ENCODE data around the gene ZNF469. TPM values are rescaled to one million over a fixed set of nuclear protein-coding genes. Genes with fewer than 3 reads are reported as not detected.

The ZNF469 gene
- total RNA-seq, 4 donors from 2014 or later, result 0.03 to 0.16 (median 0.07) TPM

DNA sequence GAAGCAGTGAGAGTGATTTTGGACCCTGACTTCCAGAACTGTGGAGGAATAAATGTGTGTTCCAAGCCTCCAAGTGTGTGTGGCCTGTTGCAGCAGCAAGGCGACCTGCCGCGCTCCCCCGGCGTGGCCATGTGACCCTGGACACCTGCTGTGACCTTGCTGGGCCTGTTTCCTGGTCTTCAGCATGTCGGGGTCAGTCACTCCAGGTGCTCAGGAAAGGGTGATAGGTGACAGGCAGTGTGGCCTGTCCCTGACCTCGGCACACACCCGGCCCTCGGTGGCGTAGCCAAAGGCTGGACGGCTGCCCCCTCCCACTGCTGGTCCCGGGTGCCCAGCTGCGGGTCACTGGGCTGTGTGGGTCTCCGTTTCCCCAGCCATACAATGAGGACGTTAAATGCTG lies 31.8 kb upstream of the ZNF469 start:
- in situ Hi-C loops (cut with MboI; ENCODE audit: low sequenced_read_pairs in 4 of 4), result no loop called here
- H3K9me3 ChIP-seq, result no peaks in the 10 kb centered on the region
- no peak for ATAC-seq
- H3K4me1 ChIP-seq, result no peaks in the 10 kb centered on the region
- intact Hi-C loops (cut with DNase I; ENCODE audit: low total_unique reads), result no loop called here
- no peak overlapping the region for H3K27ac ChIP-seq
- no peaks in the 10 kb centered on the region for H3K27me3 ChIP-seq
- H3K4me3 ChIP-seq, result no peak overlapping the region
- no peaks in the 10 kb centered on the region for H3K36me3 ChIP-seq
- TF ChIP-seq, protein P1, sequence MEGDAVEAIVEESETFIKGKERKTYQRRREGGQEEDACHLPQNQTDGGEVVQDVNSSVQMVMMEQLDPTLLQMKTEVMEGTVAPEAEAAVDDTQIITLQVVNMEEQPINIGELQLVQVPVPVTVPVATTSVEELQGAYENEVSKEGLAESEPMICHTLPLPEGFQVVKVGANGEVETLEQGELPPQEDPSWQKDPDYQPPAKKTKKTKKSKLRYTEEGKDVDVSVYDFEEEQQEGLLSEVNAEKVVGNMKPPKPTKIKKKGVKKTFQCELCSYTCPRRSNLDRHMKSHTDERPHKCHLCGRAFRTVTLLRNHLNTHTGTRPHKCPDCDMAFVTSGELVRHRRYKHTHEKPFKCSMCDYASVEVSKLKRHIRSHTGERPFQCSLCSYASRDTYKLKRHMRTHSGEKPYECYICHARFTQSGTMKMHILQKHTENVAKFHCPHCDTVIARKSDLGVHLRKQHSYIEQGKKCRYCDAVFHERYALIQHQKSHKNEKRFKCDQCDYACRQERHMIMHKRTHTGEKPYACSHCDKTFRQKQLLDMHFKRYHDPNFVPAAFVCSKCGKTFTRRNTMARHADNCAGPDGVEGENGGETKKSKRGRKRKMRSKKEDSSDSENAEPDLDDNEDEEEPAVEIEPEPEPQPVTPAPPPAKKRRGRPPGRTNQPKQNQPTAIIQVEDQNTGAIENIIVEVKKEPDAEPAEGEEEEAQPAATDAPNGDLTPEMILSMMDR (IDR thresholded peaks at IDR 0.05 in 4 of 5, conservative IDR thresholded peaks at IDR 0.05 in 1 of 5), result no peak
- no peak for TF ChIP-seq POLR2A (IDR thresholded peaks at IDR 0.05)
- DNase-seq, result no peak

DNA sequence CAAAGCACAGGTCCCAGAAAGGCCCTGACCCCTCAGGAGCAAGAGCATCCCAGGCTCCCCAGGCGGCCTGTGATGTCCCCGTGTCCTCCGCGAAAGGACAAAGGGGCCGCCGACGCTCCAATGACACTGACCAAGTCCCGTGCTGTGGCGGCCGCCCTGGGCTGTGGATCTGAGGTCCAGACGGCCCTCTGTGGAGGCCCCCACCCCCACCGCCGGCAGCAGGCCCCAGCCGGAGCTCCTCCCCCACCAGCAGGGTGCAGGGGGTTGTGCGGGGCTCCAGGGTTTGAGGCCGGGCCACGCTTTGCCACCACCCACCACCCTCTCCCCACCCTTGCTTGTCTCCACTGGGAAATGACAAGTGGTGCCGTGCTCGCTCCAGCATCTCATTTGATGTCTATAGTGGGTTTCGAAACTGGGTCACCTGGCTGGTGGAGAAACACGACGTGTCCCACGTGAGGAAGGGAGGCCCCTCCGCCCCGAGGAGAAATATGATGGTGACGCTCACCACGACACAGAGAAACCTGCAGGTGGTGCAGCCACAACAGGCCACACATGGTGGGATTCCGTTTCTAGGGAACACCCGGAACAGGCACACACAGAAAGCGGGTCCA lies 31.2 kb upstream of the ZNF469 start:
- DNase-seq (no peak), ATAC-seq (no peak)
- Histone ChIP-seq H3K9me3 (no peaks in the 10 kb centered on the region), H3K36me3 (no peaks in the 10 kb centered on the region), H3K27me3 (no peaks in the 10 kb centered on the region), H3K27ac (no peak overlapping the region), H3K4me3 (no peak overlapping the region), H3K4me1 (no peaks in the 10 kb centered on the region)
- in situ Hi-C loops (cut with MboI; ENCODE audit: low sequenced_read_pairs in 4 of 4) (no loop called here), intact Hi-C loops (cut with DNase I; ENCODE audit: low total_unique reads) (no loop called here)
- TF ChIP-seq, protein P1 (IDR thresholded peaks at IDR 0.05 in 4 of 5, conservative IDR thresholded peaks at IDR 0.05 in 1 of 5), result no peak
- TF ChIP-seq POLR2A (IDR thresholded peaks at IDR 0.05), result no peak

DNA sequence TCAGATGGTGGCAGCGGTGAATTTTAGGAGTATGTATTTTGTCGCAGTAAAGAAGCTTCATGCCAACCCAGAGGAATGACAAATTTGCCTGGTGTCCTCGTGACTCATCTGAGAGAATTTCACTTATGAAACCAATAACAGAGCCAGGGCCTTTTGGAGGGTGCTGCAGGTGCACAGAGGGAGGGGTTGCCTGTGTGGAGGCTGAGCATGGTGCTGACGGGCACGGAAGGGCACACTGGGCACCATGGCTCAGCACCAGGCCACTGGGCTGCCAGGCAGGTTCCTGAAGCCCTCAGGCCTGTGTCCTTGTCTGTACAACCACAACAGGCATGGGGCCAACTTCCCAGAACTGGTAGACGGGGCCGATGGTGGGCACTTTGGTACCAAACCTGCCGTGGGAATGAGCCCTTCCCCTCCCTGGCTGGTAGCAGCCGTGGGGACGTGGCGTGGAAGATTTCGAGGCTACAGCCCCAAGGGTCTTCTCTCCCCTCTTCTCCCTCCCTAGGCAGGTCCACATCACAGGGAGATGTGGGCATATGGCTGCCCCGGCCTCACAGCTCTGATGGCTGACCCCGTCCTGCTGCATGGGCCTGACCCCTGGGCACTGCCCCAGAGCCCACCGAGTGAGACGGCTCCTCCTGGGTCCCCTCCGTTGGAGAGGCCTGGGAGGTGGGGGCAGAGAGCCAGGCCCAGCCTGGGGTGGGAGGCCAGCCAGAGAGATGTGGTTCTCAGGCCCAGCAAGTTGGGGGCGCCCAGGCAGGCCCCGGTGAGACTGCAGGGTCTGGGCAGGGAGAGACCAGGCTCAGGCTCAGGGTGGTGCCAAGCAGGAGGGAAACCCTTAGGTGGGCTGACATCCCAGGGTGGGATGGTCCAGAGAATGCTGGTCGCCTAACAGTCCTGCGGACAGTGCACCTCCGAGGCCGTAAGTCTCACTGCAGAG lies 30.2 kb upstream of the ZNF469 start:
- Histone ChIP-seq H3K36me3 (no peaks in the 10 kb centered on the region), H3K27me3 (no peaks in the 10 kb centered on the region), H3K9me3 (no peaks in the 10 kb centered on the region), H3K4me1 (no peaks in the 10 kb centered on the region), H3K27ac (no peak overlapping the region), H3K4me3 (no peak overlapping the region)
- intact Hi-C loops (cut with DNase I; ENCODE audit: low total_unique reads), result no loop called here
- TF ChIP-seq POLR2A (IDR thresholded peaks at IDR 0.05), result no peak
- TF ChIP-seq, protein P1 (IDR thresholded peaks at IDR 0.05 in 4 of 5, conservative IDR thresholded peaks at IDR 0.05 in 1 of 5), result no peak
- DNase-seq, result no peak
- no peak for ATAC-seq
- in situ Hi-C loops (cut with MboI; ENCODE audit: low sequenced_read_pairs in 4 of 4), result no loop called here

DNA sequence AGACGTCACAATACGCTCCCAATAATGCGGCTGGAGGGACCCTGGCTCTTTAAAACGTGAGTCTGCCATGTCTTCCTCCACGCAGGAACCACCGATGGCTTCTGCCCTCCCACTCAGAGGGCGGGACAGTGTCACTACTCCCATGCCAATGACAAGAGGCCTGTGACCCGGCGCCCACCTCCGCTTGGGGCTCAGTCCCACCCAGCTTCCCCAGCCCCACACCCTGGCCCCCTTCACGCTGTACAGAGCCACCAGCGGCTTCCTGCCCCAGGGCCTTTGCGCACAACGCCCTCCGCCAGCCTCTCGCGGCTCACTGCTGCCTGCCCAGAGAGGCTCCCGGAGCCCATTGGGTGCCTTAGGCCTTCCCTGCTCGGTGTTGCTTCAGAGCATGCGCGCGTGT lies 29.5 kb upstream of the ZNF469 start:
- ATAC-seq (no peak), DNase-seq (no peak)
- Histone ChIP-seq H3K27ac (no peak overlapping the region), H3K4me3 (no peak overlapping the region), H3K4me1 (no peaks in the 10 kb centered on the region), H3K36me3 (no peaks in the 10 kb centered on the region), H3K27me3 (no peaks in the 10 kb centered on the region), H3K9me3 (no peaks in the 10 kb centered on the region)
- TF ChIP-seq, protein P1 (IDR thresholded peaks at IDR 0.05 in 4 of 5, conservative IDR thresholded peaks at IDR 0.05 in 1 of 5), result no peak
- no peak for TF ChIP-seq POLR2A (IDR thresholded peaks at IDR 0.05)
- in situ Hi-C loops (cut with MboI; ENCODE audit: low sequenced_read_pairs in 4 of 4), result no loop called here
- intact Hi-C loops (cut with DNase I; ENCODE audit: low total_unique reads), result no loop called here
